OCI-LY7 (cell line): ENCODE measurements around the gene NUP62. TPM values are rescaled to one million over a fixed set of nuclear protein-coding genes. Genes with fewer than 3 reads are reported as not detected.
"Not testable (repeated sequence)": the region's sequence is repeated elsewhere in the genome, so short reads cannot be mapped to it uniquely, and the experiment has no call there.

Experiments used
- BruUV-seq: library from RNA; stranded (reverse); fragments of 400-500 nt; replicated peaks from 2 replicates; lab custom pipeline; 2021; lab: Mats Ljungman, UMichigan
- CTCF ChIA-PET: fragments of 300-600 bp; sonication (Branson Sonifier 250); formaldehyde crosslinking; loops from one replicate; lab custom pipeline; 2022; ENCODE audit warnings: antibody characterized with exemption; ENCODE audit not compliant: unreplicated experiment; lab: Charles Lee
- POLR2A ChIA-PET: fragments of 300-600 bp; sonication (Branson Sonifier 250); formaldehyde crosslinking; loops from one replicate; lab custom pipeline; 2022; ENCODE audit warnings: antibody characterized with exemption; lab: Charles Lee
- DNase-seq: peaks from one replicate; pipeline ENCODE4 v3.0.0-alpha.2; 2015; ENCODE audit warnings: low spot score
- H2AFZ ChIP-seq: fragments of 200-600 bp; sonication (generic), shearing (Covaris generic); 2 replicates; pipeline ENCODE4 v1.6.1; 2014; ENCODE audit warnings: mild to moderate bottlenecking, antibody characterized with exemption, low read length, moderate library complexity
- H3K27ac ChIP-seq: fragments of 200-600 bp; sonication (generic); 2 replicates; pipeline ENCODE4 v1.5.1; 2014; ENCODE audit warnings: mixed run types, low read depth, mild to moderate bottlenecking, moderate library complexity, low read length, inconsistent platforms; ENCODE audit not compliant: poor library complexity, severe bottlenecking
- H3K36me3 ChIP-seq: fragments of 200-600 bp; sonication (generic); 2 replicates; pipeline ENCODE4 v1.6.1; 2014; ENCODE audit warnings: mild to moderate bottlenecking, antibody characterized with exemption, low read length, moderate library complexity, mixed read lengths; ENCODE audit not compliant: insufficient read depth
- H3K4me1 ChIP-seq: fragments of 200-600 bp; sonication (generic); 2 replicates; pipeline ENCODE4 v1.5.1; 2014; ENCODE audit warnings: mild to moderate bottlenecking, low read length; ENCODE audit not compliant: insufficient read depth, poor library complexity, severe bottlenecking
- H3K4me2 ChIP-seq: fragments of 200-600 bp; sonication (generic); 2 replicates; pipeline ENCODE4 v1.6.1; 2014; ENCODE audit warnings: mild to moderate bottlenecking, low read length
- H3K4me3 ChIP-seq: fragments of 200-600 bp; sonication (generic); 2 replicates; pipeline ENCODE4 v1.5.1; 2014; ENCODE audit warnings: mild to moderate bottlenecking, low read depth, low read length; ENCODE audit not compliant: poor library complexity, severe bottlenecking
- H3K79me2 ChIP-seq: fragments of 200-600 bp; sonication (generic); 2 replicates; pipeline ENCODE4 v1.6.1; 2016; ENCODE audit warnings: low read depth, mild to moderate bottlenecking, low read length, moderate library complexity, mixed read lengths; ENCODE audit not compliant: insufficient read depth
- H3K9me2 ChIP-seq: fragments of 200-600 bp; sonication (generic); 2 replicates; pipeline ENCODE4 v1.6.1; 2016; ENCODE audit warnings: mild to moderate bottlenecking, low read length, mixed read lengths; ENCODE audit not compliant: insufficient read depth
- H3K9me3 ChIP-seq: fragments of 200-600 bp; sonication (generic); 2 replicates; pipeline ENCODE4 v1.6.1; 2014; ENCODE audit warnings: mild to moderate bottlenecking, mixed run types, low read length, mixed read lengths
- H4K20me1 ChIP-seq: fragments of 200-600 bp; sonication (generic); 2 replicates; pipeline ENCODE4 v1.6.1; 2014; ENCODE audit warnings: mild to moderate bottlenecking, antibody characterized with exemption, low read length, moderate library complexity, mixed read lengths; ENCODE audit not compliant: insufficient read depth
- CTCF ChIP-seq: fragments of 200-600 bp; sonication (generic); conservative IDR thresholded peaks from 2 replicates; pipeline ENCODE4 v1.5.1; 2014; ENCODE audit warnings: mild to moderate bottlenecking, antibody characterized with exemption, low read length, moderate library complexity, mixed read lengths
- EZH2phosphoT487 ChIP-seq: fragments of 200-600 bp; sonication (generic); IDR thresholded peaks from 2 replicates; pipeline ENCODE4 v1.6.1; 2018; ENCODE audit warnings: low read depth, borderline replicate concordance, mild to moderate bottlenecking, mixed run types, antibody characterized with exemption, low read length, moderate library complexity, mixed read lengths
- intact Hi-C: fragments of 100-400 bp; cut with micrococcal nuclease; formaldehyde crosslinking; loops from one replicate; pipeline ENCODE4 v1.10.0; 2022; ENCODE audit not compliant: unreplicated experiment
- total RNA-seq, 2 experiments: library from RNA; depleted of rRNA in 1 of 2; stranded (reverse); fragments of >200 nt in 1 of 2; shearing (Covaris generic) in 1 of 2; gene quantifications; 2 replicates each; pipeline ENCODE4 v1.2.3, GENCODE V29; 2014 to 2022

Gene NUP62
- total RNA-seq, 2 experiments from 2014 or later = 75.6 to 76.3 TPM

GRCh38 chr19:49927526-49928264, 1.6 kb downstream of the NUP62 start:
- Histone ChIP-seq H3K79me2 (peaks cover 93% of the 10 kb centered on the region), H3K9me3 (no peaks in the 10 kb centered on the region), H3K4me1 (peaks cover 71% of the 10 kb centered on the region), H3K4me2 (peak overlapping the region; percentile 92), H3K27ac (peak overlapping the region; percentile 90), H2AFZ (no peak overlapping the region), H4K20me1 (peaks cover 28% of the 10 kb centered on the region), H3K4me3 (peak overlapping the region; percentile 91), H3K9me2 (no peaks in the 10 kb centered on the region), H3K36me3 (peaks cover 89% of the 10 kb centered on the region)
- BruUV-seq = no TSS peak
- TF ChIP-seq EZH2phosphoT487 (no peak), CTCF (no peak)
- ChIA-PET POLR2A (interaction anchor here (0.9 to 1.5 kb wide), 2 partner anchors 16 to 51 kb away, joined by 3 to 4 read pairs; no protein-coding TSS in a partner anchor), CTCF (no interaction called here)
- no peak for DNase-seq
- intact Hi-C loops = no loop called here

- ChIA-PET CTCF (no interaction called here), POLR2A (no interaction called here)
- H2AFZ ChIP-seq = no peak overlapping the region
- no peaks in the 10 kb centered on the region for H3K9me3 ChIP-seq
- H3K4me2 ChIP-seq = peak overlapping the region; percentile 92
- H4K20me1 ChIP-seq = peaks cover 21% of the 10 kb centered on the region; the same call in 1 of the 2 replicates
- peak overlapping the region; percentile 90 for H3K27ac ChIP-seq
- DNase-seq = no peak
- intact Hi-C loops = no loop called here
- H3K79me2 ChIP-seq = peaks cover 98% of the 10 kb centered on the region
- TF ChIP-seq EZH2phosphoT487 (no peak), CTCF (no peak)
- H3K4me1 ChIP-seq = peaks cover 76% of the 10 kb centered on the region
- H3K36me3 ChIP-seq = peaks cover 89% of the 10 kb centered on the region
- BruUV-seq = no TSS peak
- H3K9me2 ChIP-seq = no peaks in the 10 kb centered on the region
- H3K4me3 ChIP-seq = peak overlapping the region; percentile 91
Measured at GRCh38 chr19:49926515-49926914, 2.8 kb downstream of the NUP62 start.

GRCh38 chr19:49925486-49925885, 3.8 kb downstream of the NUP62 start:
- Histone ChIP-seq H2AFZ (no peak overlapping the region), H3K36me3 (peaks cover 89% of the 10 kb centered on the region), H3K4me3 (peak overlapping the region; percentile 62), H3K9me2 (no peaks in the 10 kb centered on the region), H3K27ac (peak overlapping the region; percentile 85), H3K9me3 (no peaks in the 10 kb centered on the region), H3K4me1 (peaks cover 67% of the 10 kb centered on the region), H4K20me1 (peaks cover 11% of the 10 kb centered on the region; the same call in 1 of the 2 replicates), H3K79me2 (peaks cover 98% of the 10 kb centered on the region), H3K4me2 (peak overlapping the region; percentile 82)
- intact Hi-C loops = no loop called here
- no TSS peak for BruUV-seq
- no peak for DNase-seq
- ChIA-PET CTCF (no interaction called here), POLR2A (no interaction called here)
- TF ChIP-seq CTCF (no peak), EZH2phosphoT487 (no peak)

GRCh38 chr19:49924881-49925210, 4.5 kb downstream of the NUP62 start:
- H3K9me3 ChIP-seq, BruUV-seq, H2AFZ ChIP-seq, H4K20me1 ChIP-seq, DNase-seq, H3K9me2 ChIP-seq, CTCF ChIA-PET: not testable (repeated sequence)
- Histone ChIP-seq H3K79me2 (peaks cover 99% of the 10 kb centered on the region), H3K4me2 (peak overlapping the region; percentile 82), H3K36me3 (peaks cover 90% of the 10 kb centered on the region), H3K4me3 (peak overlapping the region; percentile 62), H3K4me1 (peaks cover 62% of the 10 kb centered on the region), H3K27ac (peak overlapping the region; percentile 85)
- intact Hi-C loops = loop anchor here (1.0 kb wide), 3 partner anchors 28 to 75 kb away; partner anchors contain the start of genes AKT1S1 and TBC1D17
- POLR2A ChIA-PET = interaction anchor here (0.9 kb wide), 1 partner anchor 28 kb away, joined by 6 read pairs; the partner anchor contains the start of gene IL4I1
